HPDE6-E6E7 (cell line): ENCODE data around the gene APOBEC3G.

Source experiments
- DNase-seq: peaks from one replicate; pipeline ENCODE4 v3.0.0; 2011; ENCODE audit warnings: missing footprints; ENCODE audit errors: extremely low spot score

The APOBEC3G gene

GRCh38 chr22:39122772-39123470, 45.8 kb downstream of the APOBEC3G start:
- DNase-seq, result no peak

DNA sequence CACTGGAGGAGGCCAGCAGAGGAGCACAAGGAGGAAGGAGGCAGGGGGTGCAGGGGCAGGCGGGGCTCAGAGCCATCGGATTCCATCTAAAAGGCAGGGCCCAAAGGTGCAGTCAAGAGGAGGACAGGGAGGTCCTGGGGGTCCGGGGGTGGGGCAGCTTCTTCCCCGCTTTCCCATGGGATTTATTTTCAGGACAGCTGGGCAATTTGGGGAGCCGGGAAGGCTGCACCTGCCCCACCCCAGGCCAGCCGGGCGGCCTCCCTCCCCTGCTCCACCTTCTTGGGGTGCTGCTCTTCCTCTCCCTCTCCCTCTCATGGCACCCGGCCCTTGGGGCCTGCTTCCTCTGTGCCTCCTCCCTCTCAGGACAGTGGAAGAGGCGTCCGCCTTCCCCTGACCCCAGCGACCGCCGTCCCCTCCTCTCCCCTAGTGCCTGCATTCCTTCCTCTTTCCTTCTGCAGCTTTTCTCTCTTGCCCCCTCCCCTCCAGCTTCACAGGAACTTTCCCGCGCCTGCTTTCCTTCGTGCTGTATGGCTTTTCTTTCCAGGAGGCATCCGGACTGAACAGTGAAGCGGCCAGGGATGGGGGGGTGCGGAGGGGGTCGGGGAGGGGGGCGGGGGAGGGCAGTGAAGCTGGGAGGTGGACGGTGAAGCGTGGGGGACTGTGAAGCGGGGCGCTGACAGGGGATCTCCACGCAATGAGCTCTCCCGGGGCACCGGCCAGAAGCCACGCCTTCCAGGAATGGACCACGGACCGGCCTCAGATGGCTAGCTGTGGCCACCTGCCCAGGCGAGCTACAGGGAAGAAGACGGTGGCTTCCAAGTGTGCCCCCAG, 46.9 kb downstream of the APOBEC3G start:
- DNase-seq, result no peak

- DNase-seq, result no peak
These were observed 48.5 kb downstream of the APOBEC3G start for GRCh38 chr22:39125622-39126021.

- DNase-seq, result no peak
These were observed 51.4 kb downstream of the APOBEC3G start for GRCh38 chr22:39128508-39128907.

GRCh38 chr22:39129081-39129480, 52.0 kb downstream of the APOBEC3G start:
- no peak for DNase-seq

DNA sequence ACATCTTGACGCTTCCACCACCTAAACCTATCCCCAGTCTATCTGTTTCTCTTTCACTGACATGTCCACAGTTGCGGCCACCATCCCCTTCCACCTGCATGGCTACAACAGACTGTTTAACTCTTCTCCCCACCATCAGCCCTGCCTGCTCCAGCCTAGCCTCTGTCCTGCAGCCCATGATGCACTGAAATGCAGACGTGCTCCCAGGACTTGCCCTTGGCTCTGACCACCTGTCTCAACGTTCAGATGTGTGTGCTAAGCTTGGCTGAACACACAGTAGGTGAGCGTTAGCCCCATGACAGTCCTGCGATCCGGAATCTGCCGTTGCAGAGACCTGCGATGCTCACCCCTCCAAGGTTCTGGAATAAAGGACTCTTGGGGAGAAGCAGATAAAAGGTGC, 52.7 kb downstream of the APOBEC3G start:
- DNase-seq, result no peak

DNA sequence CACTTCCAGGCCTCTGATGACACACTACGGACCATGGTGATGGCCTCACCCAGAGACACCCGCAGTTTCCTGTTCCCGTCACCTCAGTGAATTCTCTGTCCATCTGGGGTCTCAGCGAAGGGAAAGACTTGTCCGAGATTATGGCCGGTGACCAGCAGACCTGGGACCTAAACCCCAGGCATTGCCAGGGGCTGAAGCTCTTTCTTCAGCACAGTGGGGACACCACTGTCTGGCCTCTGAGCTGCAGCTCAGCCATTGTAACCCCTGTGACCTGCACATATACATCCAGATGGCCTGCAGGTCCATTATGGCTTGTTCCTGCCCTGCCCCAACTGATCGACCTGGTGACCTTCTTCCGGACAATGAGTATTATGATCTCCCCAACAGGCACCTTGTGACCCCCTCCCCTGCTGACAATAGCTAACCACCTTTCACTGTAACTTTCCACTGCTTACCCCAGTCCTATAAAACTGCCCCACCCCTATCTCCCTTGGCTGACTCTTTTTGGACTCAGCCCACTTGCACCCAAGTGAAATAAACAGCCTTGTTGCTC, 53.2 kb downstream of the APOBEC3G start:
- no peak for DNase-seq

GRCh38 chr22:39130892-39131855, 54.1 kb downstream of the APOBEC3G start:
- DNase-seq, result no peak

- no peak for DNase-seq
These were observed 55.2 kb downstream of the APOBEC3G start for GRCh38 chr22:39132281-39132680.

DNA sequence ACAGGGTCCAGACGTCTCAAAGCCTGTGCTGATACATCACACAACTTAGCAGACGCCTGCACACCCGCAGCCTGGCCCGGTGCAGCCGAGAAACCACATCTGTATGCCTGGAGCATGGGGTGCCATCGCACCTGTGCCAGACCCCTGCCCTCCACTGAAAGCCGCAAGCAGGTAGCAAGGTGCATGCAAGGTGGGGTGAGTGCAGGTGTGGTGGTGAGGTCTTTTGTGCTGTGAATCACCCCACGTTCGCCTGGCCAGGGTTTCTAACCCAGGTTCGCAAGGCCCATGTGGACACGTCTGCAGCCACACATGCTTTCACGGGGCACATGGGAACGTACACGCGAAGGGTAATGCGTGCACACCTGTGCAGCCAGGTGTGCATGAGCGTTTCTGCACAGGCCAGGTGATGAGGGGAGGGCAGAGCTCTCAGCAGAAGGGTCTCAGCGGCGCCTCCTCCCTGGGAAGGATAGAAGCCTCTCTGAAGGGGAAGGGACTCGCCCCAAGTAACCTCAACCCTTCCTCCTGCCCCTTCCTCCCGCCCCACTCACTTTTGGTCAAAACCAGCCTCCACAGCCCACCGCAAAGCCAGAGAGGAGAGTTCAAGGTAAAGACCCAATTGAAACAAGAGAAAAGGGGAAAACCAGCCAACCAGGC, 55.9 kb downstream of the APOBEC3G start:
- no peak for DNase-seq

DNA sequence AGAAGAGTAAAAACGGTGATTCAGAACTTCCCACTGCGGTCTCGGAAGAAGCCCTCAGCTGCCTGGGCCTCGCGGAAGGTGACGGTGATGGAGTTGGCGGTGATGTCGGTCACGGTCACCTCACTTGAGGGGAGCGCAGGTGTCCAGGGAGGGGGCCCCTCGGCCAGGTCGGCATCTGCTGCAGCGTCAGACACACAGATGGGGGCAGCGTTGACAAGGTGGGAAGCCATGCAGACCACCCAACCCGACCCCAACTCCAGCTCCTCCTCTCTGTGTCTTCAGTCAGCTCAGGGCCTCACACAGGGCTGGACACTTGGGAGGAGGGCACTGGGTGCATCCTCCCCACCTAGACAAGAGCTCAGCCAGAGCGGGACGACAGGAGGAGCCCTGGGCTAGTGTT, 56.8 kb downstream of the APOBEC3G start:
- DNase-seq, result no peak

- no peak for DNase-seq
These were observed 57.5 kb downstream of the APOBEC3G start for GRCh38 chr22:39134366-39135091.

DNA sequence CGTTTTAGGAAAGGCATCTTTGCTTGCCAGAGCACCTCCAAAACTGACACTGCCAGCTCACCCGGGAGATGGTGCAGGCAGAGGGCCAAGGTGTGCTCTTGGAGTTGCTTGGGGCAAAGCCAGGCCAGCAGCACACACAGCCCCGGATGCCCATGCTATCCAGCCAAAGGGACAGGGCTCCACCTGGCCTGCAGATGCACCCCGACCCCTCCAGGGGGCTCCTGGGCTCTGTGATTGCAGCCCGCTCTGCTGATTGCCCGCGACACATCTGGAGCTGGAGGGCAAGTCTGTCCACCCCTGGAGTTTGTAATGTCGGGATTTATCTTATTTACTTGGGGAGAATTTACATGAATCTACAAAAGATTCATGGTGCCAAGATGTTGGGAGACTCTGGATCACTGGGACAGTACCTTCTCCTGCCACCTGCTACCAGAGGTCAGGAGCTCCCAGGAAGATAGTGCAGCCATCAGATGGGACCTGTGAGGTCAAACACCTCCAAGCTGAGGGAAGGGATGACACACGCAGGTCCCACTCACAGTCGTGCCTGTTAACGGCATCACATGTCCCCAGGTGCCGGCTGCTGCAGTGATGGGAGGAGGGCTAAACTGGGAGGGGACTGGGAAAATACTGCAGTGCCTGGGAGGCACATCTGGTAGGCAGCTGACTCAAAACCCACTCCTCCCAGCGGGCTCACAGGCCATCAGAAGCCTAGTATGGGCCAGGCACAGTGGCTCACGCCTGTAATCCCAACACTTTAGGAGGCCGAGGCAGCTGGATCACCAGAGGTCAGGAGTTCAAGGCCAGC, 58.2 kb downstream of the APOBEC3G start:
- no peak for DNase-seq

- no peak for DNase-seq
These were observed 59.2 kb downstream of the APOBEC3G start for GRCh38 chr22:39136317-39136716.
